Kidney epithelial cell (primary cell): ENCODE data around the gene ITFG1. TPM values are rescaled to one million over a fixed set of nuclear protein-coding genes. Genes with fewer than 3 reads are reported as not detected.
"Not testable (repeated sequence)": the region's sequence is repeated elsewhere in the genome, so short reads cannot be mapped to it uniquely, and the experiment has no call there.

Experiments used
- DNase-seq: peaks from one replicate; pipeline ENCODE4 v3.0.0-alpha.2; 2010; ENCODE audit warnings: low read depth
- H3K27me3 ChIP-seq: 2 replicates; pipeline ENCODE4 v1.6.0; 2011; ENCODE audit warnings: low read length; ENCODE audit not compliant: control insufficient read depth, insufficient read depth
- H3K36me3 ChIP-seq: 2 replicates; pipeline ENCODE4 v1.5.1; 2011; ENCODE audit warnings: low read length; ENCODE audit not compliant: control insufficient read depth, insufficient read depth
- H3K4me3 ChIP-seq: 2 replicates; pipeline ENCODE4 v1.5.1; 2011; ENCODE audit warnings: low read depth, mild to moderate bottlenecking, control low read depth, low read length
- CTCF ChIP-seq: IDR thresholded peaks from 2 replicates; pipeline ENCODE4 v1.5.1; 2011; ENCODE audit warnings: mild to moderate bottlenecking, moderate library complexity, low read length, control low read depth, inconsistent platforms; ENCODE audit not compliant: insufficient read depth, poor library complexity, severe bottlenecking
- total RNA-seq: library from RNA; depleted of rRNA; stranded (reverse); fragments of >200 nt; gene quantifications from 2 replicates; pipeline ENCODE4 v1.2.3, GENCODE V29; 2015

Gene ITFG1
- total RNA-seq, 1 donor from 2014 or later: 52.6 TPM

GRCh38 chr16:47358816-47359215 is 102.0 kb downstream of the ITFG1 start:
- H3K36me3 ChIP-seq: no peaks in the 10 kb centered on the region
- no peaks in the 10 kb centered on the region for H3K27me3 ChIP-seq
- TF ChIP-seq CTCF: no peak
- no peak for DNase-seq
- no peak overlapping the region for H3K4me3 ChIP-seq

GRCh38 chr16:47349029-47349428 is 111.8 kb downstream of the ITFG1 start:
- not testable (repeated sequence) for H3K27me3 ChIP-seq, H3K36me3 ChIP-seq, DNase-seq, H3K4me3 ChIP-seq

GRCh38 chr16:47347021-47347696 is 113.7 kb downstream of the ITFG1 start:
- DNase-seq, H3K36me3 ChIP-seq, H3K4me3 ChIP-seq, H3K27me3 ChIP-seq: not testable (repeated sequence)

GRCh38 chr16:47342055-47342454 is 118.8 kb downstream of the ITFG1 start:
- no peak for DNase-seq
- H3K36me3 ChIP-seq: no peaks in the 10 kb centered on the region
- TF ChIP-seq CTCF: no peak
- H3K4me3 ChIP-seq: no peak overlapping the region
- no peaks in the 10 kb centered on the region for H3K27me3 ChIP-seq

GRCh38 chr16:47330562-47330961 is 130.3 kb downstream of the ITFG1 start:
- H3K27me3 ChIP-seq, DNase-seq, H3K36me3 ChIP-seq, H3K4me3 ChIP-seq: not testable (repeated sequence)

GRCh38 chr16:47324309-47324708 is 136.6 kb downstream of the ITFG1 start:
- H3K36me3 ChIP-seq: not testable (repeated sequence)

GRCh38 chr16:47323241-47323640 is 137.6 kb downstream of the ITFG1 start:
- Histone ChIP-seq H3K4me3 (no peak overlapping the region), H3K27me3 (no peaks in the 10 kb centered on the region), H3K36me3 (no peaks in the 10 kb centered on the region)
- no peak for DNase-seq
- TF ChIP-seq CTCF: no peak

More at GRCh38 chr16:47324309-47324708, 136.6 kb downstream of the ITFG1 start:
- H3K27me3 ChIP-seq, DNase-seq, H3K4me3 ChIP-seq: not testable (repeated sequence)

GRCh38 chr16:47320546-47321310 is 140.1 kb downstream of the ITFG1 start:
- no peak for TF ChIP-seq CTCF
- no peak overlapping the region for H3K4me3 ChIP-seq
- no peaks in the 10 kb centered on the region for H3K27me3 ChIP-seq
- no peaks in the 10 kb centered on the region for H3K36me3 ChIP-seq
- DNase-seq: no peak
